ENCODE data around the gene FMNL3. TPM values are rescaled to one million over a fixed set of nuclear protein-coding genes. Genes with fewer than 3 reads are reported as not detected.
A peak's percentile ranks its signal among the peaks of the same experiment; 100 is the strongest.
"Not testable (repeated sequence)": the region's sequence is repeated elsewhere in the genome, so short reads cannot be mapped to it uniquely, and the experiment has no call there.

The FMNL3 gene
- total and polyA plus RNA-seq, 8 donors = 2.1 to 28.5 (median 8.3) TPM

- WGBS, 5 donors = 28 to 34% (median 30%) methylated on average over 1 of the region's 1 CpG
- Histone ChIP-seq H3K4me1 (no peaks in the 10 kb centered on the region), H3K36me3 (no peaks in the 10 kb centered on the region), H3K4me3 (no peak overlapping the region), H3K27ac (no peak overlapping the region), H3K27me3 (peaks cover 0 to 20% (median 0%) of the 10 kb centered on the region in 3 donors), H3K9me3 (no peaks in the 10 kb centered on the region)
- TF ChIP-seq CTCF (IDR thresholded peaks at IDR 0.05) (peak in 1 of 7 experiments; percentile 7), POLR2A (IDR thresholded peaks at IDR 0.05) (no peak), EP300 (IDR thresholded peaks at IDR 0.05) (no peak), POLR2AphosphoS5 (IDR thresholded peaks at IDR 0.05) (no peak)
- DNase-seq = no peak
- intact Hi-C loops (cut with DNase I; ENCODE audit: low total_unique reads) = no loop called here
These were observed 13.0 kb upstream of the FMNL3 start for GRCh38 chr12:49720214-49720613.

GRCh38 chr12:49717800-49718199 lies 10.6 kb upstream of the FMNL3 start:
- H3K36me3 ChIP-seq; H3K9me3 ChIP-seq; H3K4me1 ChIP-seq; DNase-seq; H3K4me3 ChIP-seq; H3K27ac ChIP-seq; intact Hi-C loops (cut with DNase I; ENCODE audit: low total_unique reads): not testable (repeated sequence)
- H3K27me3 ChIP-seq = peaks cover 0 to 20% (median 0%) of the 10 kb centered on the region in 3 donors
- WGBS, 5 donors = 84 to 94% (median 90%) methylated on average over 3 of the region's 3 CpGs

- peaks cover 0 to 20% (median 0%) of the 10 kb centered on the region in 3 donors for H3K27me3 ChIP-seq
- no peaks in the 10 kb centered on the region for H3K36me3 ChIP-seq
- TF ChIP-seq POLR2AphosphoS5 (IDR thresholded peaks at IDR 0.05) (no peak), CTCF (IDR thresholded peaks at IDR 0.05) (no peak), POLR2A (IDR thresholded peaks at IDR 0.05) (no peak), EP300 (IDR thresholded peaks at IDR 0.05) (no peak)
- H3K4me1 ChIP-seq = no peaks in the 10 kb centered on the region
- no peak overlapping the region for H3K27ac ChIP-seq
- WGBS, 5 donors = 65 to 71% (median 68%) methylated on average over 2 of the region's 2 CpGs
- intact Hi-C loops (cut with DNase I; ENCODE audit: low total_unique reads) = no loop called here
- no peaks in the 10 kb centered on the region for H3K9me3 ChIP-seq
- H3K4me3 ChIP-seq = no peak overlapping the region
- DNase-seq = no peak
These were observed 9.3 kb upstream of the FMNL3 start for GRCh38 chr12:49716553-49716952.

GRCh38 chr12:49713952-49714351 lies 6.7 kb upstream of the FMNL3 start:
- peaks cover 0 to 20% (median 0%) of the 10 kb centered on the region in 3 donors for H3K27me3 ChIP-seq
- DNase-seq; H3K27ac ChIP-seq; H3K36me3 ChIP-seq; H3K4me3 ChIP-seq; H3K9me3 ChIP-seq; H3K4me1 ChIP-seq; intact Hi-C loops (cut with DNase I; ENCODE audit: low total_unique reads): not testable (repeated sequence)
- 93 to 100% (median 97%) methylated on average over 3 of the region's 3 CpGs for WGBS, 5 donors

- H3K27me3 ChIP-seq = no peaks in the 10 kb centered on the region
- no peaks in the 10 kb centered on the region for H3K36me3 ChIP-seq
- no peak overlapping the region for H3K27ac ChIP-seq
- peaks cover 0 to 37% (median 26%) of the 10 kb centered on the region in 4 donors for H3K4me1 ChIP-seq
- H3K4me3 ChIP-seq = no peak overlapping the region
- H3K9me3 ChIP-seq = no peaks in the 10 kb centered on the region
- DNase-seq = no peak
- TF ChIP-seq CTCF (IDR thresholded peaks at IDR 0.05) = no peak
- no peak for TF ChIP-seq EP300 (IDR thresholded peaks at IDR 0.05)
- no peak for TF ChIP-seq POLR2AphosphoS5 (IDR thresholded peaks at IDR 0.05)
- no peak for TF ChIP-seq POLR2A (IDR thresholded peaks at IDR 0.05)
- 90 to 98% (median 96%) methylated on average over 3 of the region's 3 CpGs for WGBS, 5 donors
- intact Hi-C loops (cut with DNase I; ENCODE audit: low total_unique reads) = loop anchor here (2.0 kb wide), 1 partner anchor 66 kb away; no protein-coding TSS in a partner anchor
These were observed 1.6 kb upstream of the FMNL3 start for GRCh38 chr12:49708851-49709250.
